GM12878 (cell line): ENCODE measurements around the gene SH2D5.

Experiments used
- CEBPB ChIP-seq, 2 experiments: fragments of 150-350 bp in 1 of 2; IDR thresholded peaks; 2 replicates each; pipeline ENCODE4 v1.6.1; 2012 to 2014; ENCODE audit warnings: low read depth in 2 of 2, low read length in 2 of 2, borderline replicate concordance in 1 of 2, inconsistent platforms in 1 of 2
- CREM ChIP-seq: IDR thresholded peaks from 2 replicates; pipeline ENCODE4 v1.6.1; 2014; ENCODE audit warnings: antibody characterized with exemption, low read depth
- KAT2A ChIP-seq: conservative IDR thresholded peaks from 2 replicates; pipeline ENCODE4 v1.6.1; 2011; ENCODE audit warnings: low read depth, low read length; ENCODE audit not compliant: control insufficient read depth
- NR2C2 ChIP-seq: IDR thresholded peaks from 2 replicates; pipeline ENCODE4 v1.6.1; 2011; ENCODE audit warnings: borderline replicate concordance, low read depth; ENCODE audit not compliant: control insufficient read depth, insufficient read length
- POLR2A ChIP-seq: IDR thresholded peaks from 2 replicates; pipeline ENCODE4 v1.6.1; 2011; ENCODE audit warnings: low read depth, mild to moderate bottlenecking, low read length
- RAD21 ChIP-seq: IDR thresholded peaks from 2 replicates; pipeline ENCODE4 v1.6.1; 2011; ENCODE audit warnings: mild to moderate bottlenecking, low read depth, low read length, moderate library complexity; ENCODE audit not compliant: insufficient read depth
- SIN3A ChIP-seq: IDR thresholded peaks from 2 replicates; pipeline ENCODE4 v1.6.1; 2012; ENCODE audit warnings: low read depth, low read length, improper control_type of control experiment
- SMC3 ChIP-seq: IDR thresholded peaks from 2 replicates; pipeline ENCODE4 v1.6.1; 2011; ENCODE audit warnings: low read length, improper control_type of control experiment, borderline replicate concordance
- SP1 ChIP-seq: IDR thresholded peaks from one replicate; pipeline ENCODE4 v1.6.1; 2011; ENCODE audit warnings: low read depth, low read length
- TCF12 ChIP-seq: IDR thresholded peaks from 2 replicates; pipeline ENCODE4 v1.6.1; 2011; ENCODE audit warnings: low read depth, mild to moderate bottlenecking, low read length
- TCF7 ChIP-seq: IDR thresholded peaks from 2 replicates; pipeline ENCODE4 v1.6.1; 2014; ENCODE audit warnings: antibody characterized with exemption, borderline replicate concordance
- TF ChIP-seq, protein P1 (sequence below): IDR thresholded peaks from 2 replicates; pipeline ENCODE4 v1.6.1; 2012; ENCODE audit warnings: low read depth, low read length, improper control_type of control experiment

DNA sequence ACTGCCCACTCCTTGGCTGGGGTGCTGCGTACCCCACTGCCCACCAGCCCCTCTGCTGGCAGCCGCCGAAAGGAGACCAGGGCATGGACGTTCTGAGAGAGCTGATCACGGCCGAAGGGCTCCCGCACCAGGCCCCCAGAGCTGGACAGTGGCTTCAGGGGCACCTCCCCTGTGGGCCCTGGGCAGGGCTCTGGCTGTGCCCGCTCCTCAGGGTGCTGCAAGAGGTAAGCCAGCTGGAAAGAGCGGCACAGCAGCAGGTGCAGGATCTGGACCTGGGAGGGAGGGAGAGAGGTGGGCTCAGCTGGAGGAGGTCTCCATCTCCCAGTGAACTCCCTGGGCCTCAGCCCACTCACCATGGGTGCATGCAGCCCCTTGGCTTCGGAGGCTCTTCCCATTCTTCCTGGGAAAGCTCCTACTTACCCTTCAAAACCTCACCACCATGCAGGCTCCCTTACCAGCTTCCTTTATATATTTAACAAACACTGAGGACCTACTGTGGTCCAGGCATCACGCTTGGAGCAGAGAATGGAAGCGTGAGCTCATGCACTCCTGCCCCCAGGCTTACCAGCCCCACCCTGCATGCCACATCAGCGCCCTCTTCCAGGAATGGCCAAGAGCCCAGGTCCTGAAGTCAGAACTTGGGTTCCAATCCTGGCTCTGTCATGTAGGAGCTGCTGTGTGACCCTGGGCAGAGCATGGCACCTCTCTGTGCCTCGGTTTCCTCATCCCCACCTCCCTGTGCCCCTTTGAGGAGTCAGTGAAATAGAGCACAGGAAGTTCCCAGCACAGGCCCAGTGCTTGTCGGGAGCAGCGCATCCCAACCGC, 7.9 kb downstream of the SH2D5 start:
- no peak for TF ChIP-seq CEBPB (IDR thresholded peaks at IDR 0.05; ENCODE audit: borderline replicate concordance in 1 of 2, low read depth in 2 of 2, low read length in 2 of 2)
- TF ChIP-seq SMC3: no peak
- TF ChIP-seq, protein P1, sequence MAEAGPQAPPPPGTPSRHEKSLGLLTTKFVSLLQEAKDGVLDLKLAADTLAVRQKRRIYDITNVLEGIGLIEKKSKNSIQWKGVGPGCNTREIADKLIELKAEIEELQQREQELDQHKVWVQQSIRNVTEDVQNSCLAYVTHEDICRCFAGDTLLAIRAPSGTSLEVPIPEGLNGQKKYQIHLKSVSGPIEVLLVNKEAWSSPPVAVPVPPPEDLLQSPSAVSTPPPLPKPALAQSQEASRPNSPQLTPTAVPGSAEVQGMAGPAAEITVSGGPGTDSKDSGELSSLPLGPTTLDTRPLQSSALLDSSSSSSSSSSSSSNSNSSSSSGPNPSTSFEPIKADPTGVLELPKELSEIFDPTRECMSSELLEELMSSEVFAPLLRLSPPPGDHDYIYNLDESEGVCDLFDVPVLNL: no peak
- TF ChIP-seq TCF12: no peak
- TF ChIP-seq CREM: no peak
- no peak for TF ChIP-seq SIN3A
- TF ChIP-seq NR2C2: no peak
- TF ChIP-seq TCF7: no peak
- no peak for TF ChIP-seq POLR2A
- no peak for TF ChIP-seq SP1
- no peak for TF ChIP-seq KAT2A
- TF ChIP-seq RAD21: no peak
